ENCODE measurements around the gene FRMD4A. TPM values are rescaled to one million over a fixed set of nuclear protein-coding genes. Genes with fewer than 3 reads are reported as not detected.

The FRMD4A gene
- total and polyA plus RNA-seq, 5 donors from 2014 or later = 0.34 to 2.4 (median 0.54) TPM

GRCh38 chr10:13944823-13945222 is 385.9 kb downstream of the FRMD4A start:
- Mint-ChIP-seq H3K27me3 (peaks cover 9% of the 10 kb centered on the region), H3K9me3 (peaks cover 0 to 6% (median 0%) of the 10 kb centered on the region in 7 donors), H3K27ac (no peak overlapping the region), H3K4me3 (no peak overlapping the region), H3K4me1 (peaks cover 0 to 20% (median 3%) of the 10 kb centered on the region in 4 donors), H3K36me3 (no peaks in the 10 kb centered on the region)
- no peak overlapping the region for H3K27ac ChIP-seq (ENCODE audit: insufficient read depth, low read length, poor library complexity, severe bottlenecking)
- no peaks in the 10 kb centered on the region for H3K9me3 ChIP-seq (ENCODE audit: control insufficient read depth in 2 of 2, low read length in 2 of 2)
- ATAC-seq (ENCODE audit: low read depth in 2 of 2) (no peak), DNase-seq (no peak)
- H3K4me1 ChIP-seq (ENCODE audit: control insufficient read depth, insufficient read depth, low read length, poor library complexity, severe bottlenecking) = no peaks in the 10 kb centered on the region
- H3K27me3 ChIP-seq (ENCODE audit: control insufficient read depth, insufficient read depth, low read length) = no peaks in the 10 kb centered on the region
- no peak overlapping the region for H3K4me3 ChIP-seq (ENCODE audit: low read depth, low read length)
- no peaks in the 10 kb centered on the region for H3K36me3 ChIP-seq (ENCODE audit: control insufficient read depth, insufficient read depth, low read length)

GRCh38 chr10:13943735-13944398 is 386.9 kb downstream of the FRMD4A start:
- no peaks in the 10 kb centered on the region for H3K36me3 Mint-ChIP-seq
- DNase-seq (no peak), ATAC-seq (ENCODE audit: low read depth in 2 of 2) (no peak)
- H3K9me3 Mint-ChIP-seq = peaks cover 0 to 6% (median 0%) of the 10 kb centered on the region in 7 donors
- H3K27me3 Mint-ChIP-seq = peaks cover 9% of the 10 kb centered on the region
- H3K27me3 ChIP-seq (ENCODE audit: control insufficient read depth, insufficient read depth, low read length) = no peaks in the 10 kb centered on the region
- H3K4me3 ChIP-seq (ENCODE audit: low read depth, low read length) = no peak overlapping the region
- H3K27ac Mint-ChIP-seq = no peak overlapping the region
- H3K27ac ChIP-seq (ENCODE audit: insufficient read depth, low read length, poor library complexity, severe bottlenecking) = no peak overlapping the region
- H3K4me1 ChIP-seq (ENCODE audit: control insufficient read depth, insufficient read depth, low read length, poor library complexity, severe bottlenecking) = no peaks in the 10 kb centered on the region
- no peaks in the 10 kb centered on the region for H3K9me3 ChIP-seq (ENCODE audit: control insufficient read depth in 2 of 2, low read length in 2 of 2)
- no peak overlapping the region for H3K4me3 Mint-ChIP-seq
- peaks cover 0 to 20% (median 3%) of the 10 kb centered on the region in 4 donors for H3K4me1 Mint-ChIP-seq
- no peaks in the 10 kb centered on the region for H3K36me3 ChIP-seq (ENCODE audit: control insufficient read depth, insufficient read depth, low read length)

GRCh38 chr10:13942035-13942434 is 388.7 kb downstream of the FRMD4A start:
- no peak overlapping the region for H3K27ac Mint-ChIP-seq
- no peak overlapping the region for H3K4me3 ChIP-seq (ENCODE audit: low read depth, low read length)
- no peak for DNase-seq
- peaks cover 9% of the 10 kb centered on the region for H3K27me3 Mint-ChIP-seq
- H3K9me3 ChIP-seq (ENCODE audit: control insufficient read depth in 2 of 2, low read length in 2 of 2) = no peaks in the 10 kb centered on the region
- no peak overlapping the region for H3K4me3 Mint-ChIP-seq
- H3K27ac ChIP-seq (ENCODE audit: insufficient read depth, low read length, poor library complexity, severe bottlenecking) = no peak overlapping the region
- no peaks in the 10 kb centered on the region for H3K36me3 ChIP-seq (ENCODE audit: control insufficient read depth, insufficient read depth, low read length)
- peaks cover 0 to 6% (median 0%) of the 10 kb centered on the region in 7 donors for H3K9me3 Mint-ChIP-seq
- H3K27me3 ChIP-seq (ENCODE audit: control insufficient read depth, insufficient read depth, low read length) = no peaks in the 10 kb centered on the region
- ATAC-seq (ENCODE audit: low read depth in 2 of 2) = no peak
- H3K4me1 Mint-ChIP-seq = peaks cover 0 to 20% (median 3%) of the 10 kb centered on the region in 4 donors
- no peaks in the 10 kb centered on the region for H3K4me1 ChIP-seq (ENCODE audit: control insufficient read depth, insufficient read depth, low read length, poor library complexity, severe bottlenecking)
- H3K36me3 Mint-ChIP-seq = no peaks in the 10 kb centered on the region

- DNase-seq (no peak), ATAC-seq (ENCODE audit: low read depth in 2 of 2) (no peak)
- Histone ChIP-seq H3K4me3 (ENCODE audit: low read depth, low read length) (no peak overlapping the region), H3K9me3 (ENCODE audit: control insufficient read depth in 2 of 2, low read length in 2 of 2) (no peaks in the 10 kb centered on the region), H3K27ac (ENCODE audit: insufficient read depth, low read length, poor library complexity, severe bottlenecking) (no peak overlapping the region), H3K36me3 (ENCODE audit: control insufficient read depth, insufficient read depth, low read length) (no peaks in the 10 kb centered on the region), H3K27me3 (ENCODE audit: control insufficient read depth, insufficient read depth, low read length) (no peaks in the 10 kb centered on the region), H3K4me1 (ENCODE audit: control insufficient read depth, insufficient read depth, low read length, poor library complexity, severe bottlenecking) (no peaks in the 10 kb centered on the region)
- H3K9me3 Mint-ChIP-seq = peaks cover 0 to 6% (median 0%) of the 10 kb centered on the region in 7 donors
- H3K27me3 Mint-ChIP-seq = peaks cover 5% of the 10 kb centered on the region
- no peak overlapping the region for H3K27ac Mint-ChIP-seq
- H3K4me1 Mint-ChIP-seq = peaks cover 0 to 17% (median 3%) of the 10 kb centered on the region in 4 donors
- H3K4me3 Mint-ChIP-seq = no peak overlapping the region
- H3K36me3 Mint-ChIP-seq = no peaks in the 10 kb centered on the region
Observed at GRCh38 chr10:13939391-13939790, 391.3 kb downstream of the FRMD4A start.

GRCh38 chr10:13938950-13939349 is 391.8 kb downstream of the FRMD4A start:
- no peaks in the 10 kb centered on the region for H3K36me3 Mint-ChIP-seq
- H3K27ac Mint-ChIP-seq = no peak overlapping the region
- Histone ChIP-seq H3K4me1 (ENCODE audit: control insufficient read depth, insufficient read depth, low read length, poor library complexity, severe bottlenecking) (no peaks in the 10 kb centered on the region), H3K9me3 (ENCODE audit: control insufficient read depth in 2 of 2, low read length in 2 of 2) (no peaks in the 10 kb centered on the region), H3K4me3 (ENCODE audit: low read depth, low read length) (no peak overlapping the region), H3K27me3 (ENCODE audit: control insufficient read depth, insufficient read depth, low read length) (no peaks in the 10 kb centered on the region), H3K27ac (ENCODE audit: insufficient read depth, low read length, poor library complexity, severe bottlenecking) (no peak overlapping the region), H3K36me3 (ENCODE audit: control insufficient read depth, insufficient read depth, low read length) (no peaks in the 10 kb centered on the region)
- no peak for DNase-seq
- H3K4me3 Mint-ChIP-seq = no peak overlapping the region
- H3K9me3 Mint-ChIP-seq = peaks cover 0 to 6% (median 0%) of the 10 kb centered on the region in 7 donors
- no peak for ATAC-seq (ENCODE audit: low read depth in 2 of 2)
- peaks cover 5% of the 10 kb centered on the region for H3K27me3 Mint-ChIP-seq
- peaks cover 0 to 16% (median 3%) of the 10 kb centered on the region in 4 donors for H3K4me1 Mint-ChIP-seq

- Mint-ChIP-seq H3K27me3 (no peaks in the 10 kb centered on the region), H3K4me3 (no peak overlapping the region), H3K4me1 (peaks cover 0 to 5% (median 2%) of the 10 kb centered on the region in 4 donors), H3K9me3 (peaks cover 0 to 6% (median 0%) of the 10 kb centered on the region in 7 donors), H3K36me3 (no peaks in the 10 kb centered on the region), H3K27ac (no peak overlapping the region)
- Histone ChIP-seq H3K4me1 (ENCODE audit: control insufficient read depth, insufficient read depth, low read length, poor library complexity, severe bottlenecking) (no peaks in the 10 kb centered on the region), H3K27ac (ENCODE audit: insufficient read depth, low read length, poor library complexity, severe bottlenecking) (no peak overlapping the region), H3K4me3 (ENCODE audit: low read depth, low read length) (no peak overlapping the region), H3K36me3 (ENCODE audit: control insufficient read depth, insufficient read depth, low read length) (no peaks in the 10 kb centered on the region), H3K9me3 (ENCODE audit: control insufficient read depth in 2 of 2, low read length in 2 of 2) (no peaks in the 10 kb centered on the region), H3K27me3 (ENCODE audit: control insufficient read depth, insufficient read depth, low read length) (no peaks in the 10 kb centered on the region)
- DNase-seq = no peak
- ATAC-seq (ENCODE audit: low read depth in 2 of 2) = no peak
Observed at GRCh38 chr10:13936826-13937225, 393.9 kb downstream of the FRMD4A start.

- Histone ChIP-seq H3K4me3 (ENCODE audit: low read depth, low read length) (no peak overlapping the region), H3K36me3 (ENCODE audit: control insufficient read depth, insufficient read depth, low read length) (no peaks in the 10 kb centered on the region), H3K27me3 (ENCODE audit: control insufficient read depth, insufficient read depth, low read length) (no peaks in the 10 kb centered on the region), H3K9me3 (ENCODE audit: control insufficient read depth in 2 of 2, low read length in 2 of 2) (no peaks in the 10 kb centered on the region), H3K27ac (ENCODE audit: insufficient read depth, low read length, poor library complexity, severe bottlenecking) (no peak overlapping the region), H3K4me1 (ENCODE audit: control insufficient read depth, insufficient read depth, low read length, poor library complexity, severe bottlenecking) (no peaks in the 10 kb centered on the region)
- Mint-ChIP-seq H3K27me3 (peaks cover 12% of the 10 kb centered on the region), H3K36me3 (no peaks in the 10 kb centered on the region), H3K4me1 (peaks cover 0 to 21% (median 9%) of the 10 kb centered on the region in 4 donors), H3K4me3 (peak overlapping the region in 3 of 4 donors; percentile 22 to 56 (median 39)), H3K27ac (peak overlapping the region in 2 of 3 donors; percentile 62 to 68), H3K9me3 (no peaks in the 10 kb centered on the region)
- ATAC-seq (ENCODE audit: low read depth in 2 of 2) (peak; percentile 64 to 69), DNase-seq (peak in 2 of 3 donors; percentile 29 to 34)
Observed at GRCh38 chr10:13930120-13930519, 400.6 kb downstream of the FRMD4A start.

GRCh38 chr10:13928451-13928850 is 402.3 kb downstream of the FRMD4A start:
- DNase-seq (no peak), ATAC-seq (ENCODE audit: low read depth in 2 of 2) (no peak)
- H3K36me3 ChIP-seq (ENCODE audit: control insufficient read depth, insufficient read depth, low read length) = no peaks in the 10 kb centered on the region
- Mint-ChIP-seq H3K4me3 (no peak overlapping the region), H3K27ac (no peak overlapping the region), H3K36me3 (no peaks in the 10 kb centered on the region), H3K27me3 (peaks cover 17% of the 10 kb centered on the region), H3K4me1 (peaks cover 0 to 21% (median 12%) of the 10 kb centered on the region in 4 donors), H3K9me3 (no peaks in the 10 kb centered on the region)
- no peak overlapping the region for H3K27ac ChIP-seq (ENCODE audit: insufficient read depth, low read length, poor library complexity, severe bottlenecking)
- no peaks in the 10 kb centered on the region for H3K27me3 ChIP-seq (ENCODE audit: control insufficient read depth, insufficient read depth, low read length)
- H3K4me1 ChIP-seq (ENCODE audit: control insufficient read depth, insufficient read depth, low read length, poor library complexity, severe bottlenecking) = no peaks in the 10 kb centered on the region
- H3K9me3 ChIP-seq (ENCODE audit: control insufficient read depth in 2 of 2, low read length in 2 of 2) = no peaks in the 10 kb centered on the region
- no peak overlapping the region for H3K4me3 ChIP-seq (ENCODE audit: low read depth, low read length)
